Stomach (tissue), 9 donors: ENCODE data around the gene DCTN2. TPM values are rescaled to one million over a fixed set of nuclear protein-coding genes. Genes with fewer than 3 reads are reported as not detected.

Experiments
- DNase-seq, 2 donors: peaks; one replicate each; pipeline versions ENCODE4 v3.0.0 to v3.0.0-alpha.2; 2013 to 2019
- H3K27ac ChIP-seq, 5 donors: fragments of 200-600 bp in 4 of 5; sonication (generic) in 4 of 5; one replicate each; pipeline ENCODE4 v1.5.1; 2013 to 2019; ENCODE audit warnings: mild to moderate bottlenecking in 1 of 5, moderate library complexity in 1 of 5
- H3K27me3 ChIP-seq, 3 donors: fragments of 200-600 bp; sonication (generic); one replicate each; pipeline ENCODE4 v1.5.1; 2017 to 2019; ENCODE audit warnings: mixed run types in 1 of 3
- H3K36me3 ChIP-seq, 4 donors: fragments of 200-600 bp; sonication (generic); 1 replicate in 3 of 4; 2 replicates in 1 of 4; pipeline ENCODE4 v1.5.1; 2016 to 2019
- H3K4me1 ChIP-seq, 4 donors: fragments of 200-600 bp; sonication (generic); one replicate each; pipeline ENCODE4 v1.5.1; 2016 to 2019
- H3K4me3 ChIP-seq, 4 donors: fragments of 200-600 bp; sonication (generic) in 3 of 4; one replicate each; pipeline ENCODE4 v1.5.1; 2016 to 2019; ENCODE audit warnings: mild to moderate bottlenecking in 1 of 4
- H3K9me3 ChIP-seq, 4 donors: fragments of 200-600 bp; sonication (generic); one replicate each; pipeline ENCODE4 v1.5.1; 2016 to 2019
- EP300 ChIP-seq: sonication (generic); formaldehyde crosslinking; IDR thresholded peaks from one replicate; pipeline ENCODE4 v1.6.1; 2017; ENCODE audit warnings: antibody characterized with exemption
- POLR2A ChIP-seq, 4 donors: fragments of 450-650 bp; IDR thresholded peaks; one replicate each; pipeline ENCODE4 v1.6.1; 2016; ENCODE audit warnings: antibody characterized with exemption in 4 of 4, control low read depth in 2 of 4, mild to moderate bottlenecking in 1 of 4, moderate library complexity in 1 of 4
- POLR2AphosphoS5 ChIP-seq, 3 donors: sonication (generic); formaldehyde crosslinking; IDR thresholded peaks; one replicate each; pipeline ENCODE4 v1.6.1; 2016; ENCODE audit warnings: antibody characterized with exemption in 3 of 3
- WGBS, 5 donors: extraction: QIAGEN DNeasy Blood & Tissue Kit in 3 of 5; methylation state at CpG; one replicate each; pipeline versions ENCODE4 v1.1.5 to v1.1.7; 2013 to 2018; 5-methylcytosine and 5-hydroxymethylcytosine counted together
- intact Hi-C: fragments of 100-400 bp; cut with DNase I; formaldehyde crosslinking; loops from one replicate; pipeline ENCODE4 v1.15.1; 2023; ENCODE audit warnings: low total_unique reads
- polyA plus RNA-seq, 3 donors: library from polyadenylated mRNA; stranded (reverse); fragments of 200-250 nt; gene quantifications; one replicate each; pipeline ENCODE4 v1.2.3, GENCODE V29; 2013
- total RNA-seq, 5 donors: library from RNA; depleted of rRNA; stranded (reverse); fragments of >200 nt; gene quantifications; one replicate each; pipeline versions ENCODE4 v1.1.0 to v1.2.3, GENCODE V29; 2014 to 2016
- TF ChIP-seq, protein P1 (sequence below), 7 experiments: fragments of 450-650 bp in 4 of 7; fragments of 200-600 bp in 3 of 7; sonication (generic) in 3 of 7; IDR thresholded peaks; one replicate each; pipeline ENCODE4 v1.5.1; 2016 to 2019; ENCODE audit warnings: antibody characterized with exemption in 7 of 7, control low read depth in 2 of 7, mild to moderate bottlenecking in 1 of 7
- donor health status: healthy with polysubstance abuse.
- donor health status: Bipolar disorder and iron deficiency.
- donor health status: healthy.

DCTN2 gene
- total and polyA plus RNA-seq, 8 donors = 28.6 to 177 (median 106) TPM

DNA sequence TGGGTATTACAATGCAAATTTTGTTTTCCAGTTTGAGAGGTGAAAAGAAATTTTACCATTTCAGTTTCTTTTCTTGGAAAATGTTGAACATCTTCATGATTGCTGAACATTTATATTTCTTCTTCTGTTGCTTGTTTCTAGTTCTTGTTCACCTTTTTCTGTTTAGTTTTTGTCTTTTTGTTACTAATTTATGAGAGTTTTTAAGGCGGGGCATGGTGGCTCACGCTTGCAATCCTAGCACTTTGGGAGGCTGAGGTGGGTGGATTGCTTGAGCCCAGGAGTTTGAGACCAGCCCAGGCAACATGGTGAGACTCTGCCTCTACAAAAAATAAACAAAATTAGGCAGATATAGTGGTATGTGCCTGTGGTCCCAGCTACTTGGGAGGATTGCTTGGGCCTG is 13.5 kb upstream of the DCTN2 start:
- intact Hi-C loops = no loop called here
- WGBS, 5 donors = 90 to 96% (median 92%) methylated on average over 2 of the region's 2 CpGs

DNA sequence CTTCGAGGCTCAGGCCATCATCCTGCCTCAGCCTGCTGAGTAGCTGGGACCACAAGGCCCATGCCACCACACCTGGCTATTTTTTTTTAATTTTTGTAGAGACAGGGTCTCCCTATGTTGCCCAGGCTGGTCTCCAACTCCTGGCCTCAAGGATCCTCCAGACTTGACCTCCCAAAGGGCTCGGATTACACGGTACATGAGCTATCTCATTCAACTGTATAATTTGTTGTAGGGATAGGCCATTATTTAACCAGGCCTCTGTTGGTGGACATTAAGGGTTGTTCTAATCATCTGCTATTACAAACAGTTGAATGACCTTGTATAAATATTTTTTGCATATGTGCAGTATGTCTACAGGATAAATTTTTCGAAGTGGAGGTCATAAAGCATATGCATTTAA is 11.9 kb upstream of the DCTN2 start:
- Histone ChIP-seq H3K36me3 (no peaks in the 10 kb centered on the region), H3K4me3 (no peak overlapping the region), H3K27me3 (peaks cover 0 to 18% (median 0%) of the 10 kb centered on the region in 3 donors), H3K9me3 (no peaks in the 10 kb centered on the region), H3K27ac (no peak overlapping the region), H3K4me1 (no peaks in the 10 kb centered on the region)
- intact Hi-C loops = no loop called here
- 76 to 86% (median 77%) methylated on average over 4 of the region's 4 CpGs for WGBS, 5 donors
- DNase-seq = no peak
- TF ChIP-seq POLR2A (IDR thresholded peaks at IDR 0.05) = no peak
- TF ChIP-seq POLR2AphosphoS5 (IDR thresholded peaks at IDR 0.05) = no peak
- TF ChIP-seq, protein P1, sequence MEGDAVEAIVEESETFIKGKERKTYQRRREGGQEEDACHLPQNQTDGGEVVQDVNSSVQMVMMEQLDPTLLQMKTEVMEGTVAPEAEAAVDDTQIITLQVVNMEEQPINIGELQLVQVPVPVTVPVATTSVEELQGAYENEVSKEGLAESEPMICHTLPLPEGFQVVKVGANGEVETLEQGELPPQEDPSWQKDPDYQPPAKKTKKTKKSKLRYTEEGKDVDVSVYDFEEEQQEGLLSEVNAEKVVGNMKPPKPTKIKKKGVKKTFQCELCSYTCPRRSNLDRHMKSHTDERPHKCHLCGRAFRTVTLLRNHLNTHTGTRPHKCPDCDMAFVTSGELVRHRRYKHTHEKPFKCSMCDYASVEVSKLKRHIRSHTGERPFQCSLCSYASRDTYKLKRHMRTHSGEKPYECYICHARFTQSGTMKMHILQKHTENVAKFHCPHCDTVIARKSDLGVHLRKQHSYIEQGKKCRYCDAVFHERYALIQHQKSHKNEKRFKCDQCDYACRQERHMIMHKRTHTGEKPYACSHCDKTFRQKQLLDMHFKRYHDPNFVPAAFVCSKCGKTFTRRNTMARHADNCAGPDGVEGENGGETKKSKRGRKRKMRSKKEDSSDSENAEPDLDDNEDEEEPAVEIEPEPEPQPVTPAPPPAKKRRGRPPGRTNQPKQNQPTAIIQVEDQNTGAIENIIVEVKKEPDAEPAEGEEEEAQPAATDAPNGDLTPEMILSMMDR (IDR thresholded peaks at IDR 0.05) = no peak
- no peak for TF ChIP-seq EP300

More for the DNA sequence above, 13.5 kb upstream of the DCTN2 start:
- Histone ChIP-seq H3K9me3 (no peaks in the 10 kb centered on the region), H3K27ac (no peak overlapping the region), H3K4me1 (no peaks in the 10 kb centered on the region), H3K36me3 (no peaks in the 10 kb centered on the region), H3K27me3 (peaks cover 0 to 21% (median 0%) of the 10 kb centered on the region in 3 donors), H3K4me3 (no peak overlapping the region)
- DNase-seq = no peak
- TF ChIP-seq POLR2AphosphoS5 (IDR thresholded peaks at IDR 0.05) = no peak
- TF ChIP-seq EP300 = no peak
- no peak for TF ChIP-seq POLR2A (IDR thresholded peaks at IDR 0.05)
- TF ChIP-seq, protein P1 (IDR thresholded peaks at IDR 0.05) = no peak

DNA sequence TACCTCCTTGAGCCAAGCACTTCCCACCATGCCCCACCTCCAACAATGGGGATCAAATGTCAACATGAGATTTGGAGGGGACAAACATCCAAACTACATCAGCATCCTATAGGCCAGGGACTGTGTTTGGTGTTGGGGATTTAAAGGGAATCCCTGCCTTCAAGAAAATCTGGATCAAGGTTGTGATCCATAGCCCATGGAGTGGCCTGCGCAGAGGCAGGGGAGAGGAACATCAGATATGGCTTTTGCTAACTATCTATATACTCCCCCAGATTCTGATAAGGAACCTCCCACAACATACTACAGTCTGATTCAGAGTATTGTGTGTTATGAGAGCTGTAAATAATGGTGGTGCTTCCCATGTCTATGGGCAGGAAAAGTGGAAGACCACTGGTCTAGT is 7.9 kb upstream of the DCTN2 start:
- Histone ChIP-seq H3K9me3 (no peaks in the 10 kb centered on the region), H3K36me3 (no peaks in the 10 kb centered on the region), H3K4me1 (peaks cover 0 to 7% (median 6%) of the 10 kb centered on the region in 4 donors), H3K27me3 (peaks cover 0 to 11% (median 11%) of the 10 kb centered on the region in 3 donors), H3K27ac (no peak overlapping the region), H3K4me3 (no peak overlapping the region)
- WGBS, 5 donors = 87 to 100% (median 94%) methylated on average over 1 of the region's 1 CpG
- no peak for DNase-seq
- intact Hi-C loops = no loop called here
- TF ChIP-seq POLR2A (IDR thresholded peaks at IDR 0.05) = no peak
- TF ChIP-seq, protein P1 (IDR thresholded peaks at IDR 0.05) = no peak
- no peak for TF ChIP-seq POLR2AphosphoS5 (IDR thresholded peaks at IDR 0.05)
- no peak for TF ChIP-seq EP300

DNA sequence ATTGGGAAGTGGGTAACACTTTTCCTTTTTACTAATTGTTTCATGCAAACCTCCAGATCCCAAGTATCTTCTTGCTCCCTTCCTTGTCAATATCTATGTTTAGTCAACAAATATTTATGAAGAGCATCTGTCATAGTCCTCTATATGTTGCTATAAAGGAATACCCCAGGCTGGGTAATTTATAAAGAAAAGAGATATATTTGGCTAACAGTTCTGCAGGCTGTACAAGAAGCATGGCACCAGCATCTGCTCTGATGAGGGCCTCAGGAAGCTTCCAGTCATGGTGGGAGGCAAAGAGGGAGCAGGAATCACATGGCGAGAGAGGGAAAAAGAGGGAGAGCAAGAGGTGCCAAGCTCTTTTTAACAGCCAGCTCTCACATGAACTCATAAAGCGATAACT is 7.5 kb upstream of the DCTN2 start:
- H3K4me3 ChIP-seq = no peak overlapping the region
- no peak overlapping the region for H3K27ac ChIP-seq
- no peak for TF ChIP-seq POLR2A (IDR thresholded peaks at IDR 0.05)
- H3K9me3 ChIP-seq = no peaks in the 10 kb centered on the region
- DNase-seq = no peak
- peaks cover 0 to 11% (median 10%) of the 10 kb centered on the region in 4 donors for H3K4me1 ChIP-seq
- H3K36me3 ChIP-seq = no peaks in the 10 kb centered on the region
- peaks cover 0 to 16% (median 16%) of the 10 kb centered on the region in 3 donors for H3K27me3 ChIP-seq
- intact Hi-C loops = no loop called here
- WGBS, 5 donors = 87 to 94% (median 92%) methylated on average over 2 of the region's 2 CpGs

DNA sequence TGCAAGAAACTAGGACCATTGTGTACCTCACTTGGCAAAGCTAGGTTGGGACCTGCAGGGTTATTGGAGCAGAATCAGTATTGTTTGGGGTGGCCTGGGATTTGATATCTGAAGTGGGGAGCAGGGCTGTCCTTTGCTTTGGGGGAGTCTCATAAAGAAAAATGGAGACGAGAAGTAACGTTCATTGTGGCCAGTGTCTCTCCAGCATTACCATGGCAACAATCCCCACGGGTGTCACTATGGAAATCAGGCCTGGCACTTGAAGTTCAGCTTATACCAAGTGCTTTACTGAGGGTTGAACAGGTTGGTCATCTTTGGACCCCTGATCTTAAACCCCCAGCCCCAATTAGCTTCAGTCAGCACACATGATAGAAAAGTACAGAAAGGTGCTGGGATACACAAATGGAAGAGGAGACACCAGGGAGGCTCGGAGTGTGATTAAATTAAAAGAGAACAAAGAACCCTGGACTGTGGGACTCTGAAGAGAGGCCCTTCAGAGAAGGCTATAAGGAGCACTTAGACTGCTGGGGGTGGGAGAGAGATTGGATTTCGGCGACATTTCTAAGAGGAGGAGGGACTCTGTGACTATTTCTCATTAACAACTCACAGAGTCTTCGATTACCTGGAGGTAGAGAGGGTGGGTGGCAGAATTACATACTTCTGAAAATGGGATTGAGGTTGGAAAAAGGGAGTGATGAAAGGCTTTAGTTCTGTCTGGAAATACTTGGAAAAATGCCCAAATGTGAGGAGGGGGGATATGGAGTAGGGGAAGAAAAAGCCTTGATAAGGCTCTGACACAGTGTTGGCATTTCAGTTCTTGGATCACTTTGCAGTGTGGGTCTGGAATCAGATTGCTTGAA is 6.6 kb upstream of the DCTN2 start:
- DNase-seq = no peak
- 62 to 74% (median 65%) methylated on average over 7 of the region's 7 CpGs for WGBS, 5 donors
- peaks cover 0 to 25% (median 24%) of the 10 kb centered on the region in 3 donors for H3K27me3 ChIP-seq
- intact Hi-C loops = no loop called here
- no peaks in the 10 kb centered on the region for H3K36me3 ChIP-seq
- peaks cover 0 to 15% (median 11%) of the 10 kb centered on the region in 4 donors for H3K4me1 ChIP-seq
- TF ChIP-seq EP300 (no peak), POLR2AphosphoS5 (IDR thresholded peaks at IDR 0.05) (no peak), POLR2A (IDR thresholded peaks at IDR 0.05) (no peak)
- TF ChIP-seq, protein P1 (IDR thresholded peaks at IDR 0.05) = no peak
- H3K4me3 ChIP-seq = no peak overlapping the region
- no peaks in the 10 kb centered on the region for H3K9me3 ChIP-seq
- H3K27ac ChIP-seq = no peak overlapping the region
